ENCODE measurements around the gene TMEM123.

TMEM123 gene

GRCh38 chr11:102429226-102429625 lies 23.3 kb downstream of the TMEM123 start:
- no peak for TF ChIP-seq CTCF (IDR thresholded peaks at IDR 0.05; ENCODE audit: control insufficient read depth, insufficient read depth, low read depth, low read length, missing control alignments)
- H3K4me3 ChIP-seq (ENCODE audit: control insufficient read depth, low read depth, low read length): no peak overlapping the region
- DNase-seq (ENCODE audit: low read depth): no peak

GRCh38 chr11:102428696-102429095 lies 23.9 kb downstream of the TMEM123 start:
- no peak overlapping the region for H3K4me3 ChIP-seq (ENCODE audit: control insufficient read depth, low read depth, low read length)
- DNase-seq (ENCODE audit: low read depth): no peak
- TF ChIP-seq CTCF (IDR thresholded peaks at IDR 0.05; ENCODE audit: control insufficient read depth, insufficient read depth, low read depth, low read length, missing control alignments): no peak

GRCh38 chr11:102427068-102427467 lies 25.5 kb downstream of the TMEM123 start:
- DNase-seq (ENCODE audit: low read depth): no peak
- no peak overlapping the region for H3K4me3 ChIP-seq (ENCODE audit: control insufficient read depth, low read depth, low read length)
- TF ChIP-seq CTCF (IDR thresholded peaks at IDR 0.05; ENCODE audit: control insufficient read depth, insufficient read depth, low read depth, low read length, missing control alignments): no peak

- DNase-seq (ENCODE audit: low read depth): no peak
- no peak overlapping the region for H3K4me3 ChIP-seq (ENCODE audit: control insufficient read depth, low read depth, low read length)
- TF ChIP-seq CTCF (IDR thresholded peaks at IDR 0.05; ENCODE audit: control insufficient read depth, insufficient read depth, low read depth, low read length, missing control alignments): no peak
These were observed 26.0 kb downstream of the TMEM123 start for GRCh38 chr11:102426570-102426969.

GRCh38 chr11:102426000-102426399 lies 26.6 kb downstream of the TMEM123 start:
- no peak for TF ChIP-seq CTCF (IDR thresholded peaks at IDR 0.05; ENCODE audit: control insufficient read depth, insufficient read depth, low read depth, low read length, missing control alignments)
- no peak for DNase-seq (ENCODE audit: low read depth)
- no peak overlapping the region for H3K4me3 ChIP-seq (ENCODE audit: control insufficient read depth, low read depth, low read length)

- H3K4me3 ChIP-seq (ENCODE audit: control insufficient read depth, low read depth, low read length): no peak overlapping the region
- no peak for DNase-seq (ENCODE audit: low read depth)
- no peak for TF ChIP-seq CTCF (IDR thresholded peaks at IDR 0.05; ENCODE audit: control insufficient read depth, insufficient read depth, low read depth, low read length, missing control alignments)
These were observed 28.6 kb downstream of the TMEM123 start for GRCh38 chr11:102423936-102424335.

Data from AG09309 (cell line).